ENCODE data around the gene GIMAP6. TPM values are rescaled to one million over a fixed set of nuclear protein-coding genes. Genes with fewer than 3 reads are reported as not detected.
"Not testable (repeated sequence)": the region's sequence is repeated elsewhere in the genome, so short reads cannot be mapped to it uniquely, and the experiment has no call there.

The GIMAP6 gene
- total RNA-seq, result 1 to 10 TPM; 4.8 to 7.1 TPM

- H3K27ac ChIP-seq, result peak within 1 kb of the TSS; percentile 50
- no peak for DNase-seq
- no peaks in the 10 kb centered on the region for H3K27me3 ChIP-seq
- H3K9me3 ChIP-seq, result no peaks in the 10 kb centered on the region
- intact Hi-C loops (cut with DNase I), result no loop called here
- no peaks in the 10 kb centered on the region for H3K4me1 ChIP-seq
- H3K4me3 ChIP-seq, result peak within 1 kb of the TSS; percentile 30
- no peak for TF ChIP-seq CTCF (IDR thresholded peaks at IDR 0.05)
- H3K36me3 ChIP-seq, result no peaks in the 10 kb centered on the region
- H3K9ac ChIP-seq (ENCODE audit: low read depth in 2 of 2, low read length in 2 of 2), result peak within 1 kb of the TSS; percentile 28 to 64
Measured at GRCh38 chr7:150631866-150632864, at the start of gene GIMAP6. Gene GIMAP6, minus strand, starts transcription at chr7:150632385. Its CDS starts 2,243 bp downstream, at chr7:150630142.

- intact Hi-C loops (cut with DNase I); H3K36me3 ChIP-seq; H3K9ac ChIP-seq (ENCODE audit: low read depth in 2 of 2, low read length in 2 of 2); H3K4me1 ChIP-seq; H3K9me3 ChIP-seq; H3K27ac ChIP-seq; DNase-seq; H3K27me3 ChIP-seq; H3K4me3 ChIP-seq: not testable (repeated sequence)
Measured at GRCh38 chr7:150680364-150680763, 48.2 kb upstream of the GIMAP6 start.

GRCh38 chr7:150678601-150679000 lies 46.4 kb upstream of the GIMAP6 start:
- H3K27me3 ChIP-seq; H3K4me3 ChIP-seq; H3K36me3 ChIP-seq; H3K9me3 ChIP-seq; H3K27ac ChIP-seq; H3K9ac ChIP-seq (ENCODE audit: low read depth in 2 of 2, low read length in 2 of 2); H3K4me1 ChIP-seq; DNase-seq; intact Hi-C loops (cut with DNase I): not testable (repeated sequence)

GRCh38 chr7:150676854-150677253 lies 44.7 kb upstream of the GIMAP6 start:
- H3K4me3 ChIP-seq; H3K27me3 ChIP-seq; H3K4me1 ChIP-seq; intact Hi-C loops (cut with DNase I); DNase-seq; H3K9me3 ChIP-seq; H3K36me3 ChIP-seq; H3K9ac ChIP-seq (ENCODE audit: low read depth in 2 of 2, low read length in 2 of 2): not testable (repeated sequence)
- H3K27ac ChIP-seq, result peak overlapping the region; percentile 27

- H3K4me1 ChIP-seq; H3K4me3 ChIP-seq; H3K9me3 ChIP-seq; H3K9ac ChIP-seq (ENCODE audit: low read depth in 2 of 2, low read length in 2 of 2); H3K36me3 ChIP-seq; H3K27me3 ChIP-seq; DNase-seq; intact Hi-C loops (cut with DNase I): not testable (repeated sequence)
- peak overlapping the region; percentile 44 for H3K27ac ChIP-seq
Measured at GRCh38 chr7:150676276-150676675, 44.1 kb upstream of the GIMAP6 start.

GRCh38 chr7:150675714-150676113 lies 43.5 kb upstream of the GIMAP6 start:
- Histone ChIP-seq H3K9me3 (no peaks in the 10 kb centered on the region), H3K4me1 (no peaks in the 10 kb centered on the region), H3K4me3 (no peak overlapping the region), H3K36me3 (no peaks in the 10 kb centered on the region), H3K27me3 (no peaks in the 10 kb centered on the region), H3K27ac (peak overlapping the region; percentile 44), H3K9ac (ENCODE audit: low read depth in 2 of 2, low read length in 2 of 2) (no peak overlapping the region)
- no peak for TF ChIP-seq CTCF (IDR thresholded peaks at IDR 0.05)
- no peak for DNase-seq
- intact Hi-C loops (cut with DNase I), result no loop called here

GRCh38 chr7:150671798-150672585 lies 39.8 kb upstream of the GIMAP6 start:
- H3K9me3 ChIP-seq; DNase-seq; H3K9ac ChIP-seq (ENCODE audit: low read depth in 2 of 2, low read length in 2 of 2); H3K4me3 ChIP-seq; H3K27me3 ChIP-seq; H3K4me1 ChIP-seq; H3K36me3 ChIP-seq; H3K27ac ChIP-seq; intact Hi-C loops (cut with DNase I): not testable (repeated sequence)

Data from colonic mucosa (tissue), 4 donors.